A549 (cell line): ENCODE measurements around the gene GPR176. TPM values are rescaled to one million over a fixed set of nuclear protein-coding genes. Genes with fewer than 3 reads are reported as not detected.

Experiments used
- ATAC-seq, 2 experiments: fragments of 200-7000 bp in 1 of 2; fragments of >200 bp in 1 of 2; cut with Nextera tagmentation in 1 of 2; cut with Tn5 transposase in 1 of 2; 3 replicates each; pipeline versions ENCODE4 v1.8.0 to v1.9.1; 2018 to 2020; ENCODE audit warnings: mild to moderate bottlenecking in 1 of 2, moderate library complexity in 1 of 2
- CTCF ChIA-PET: fragments of 300-600 bp; sonication (Branson Sonifier 250); formaldehyde crosslinking; extraction: SDS; loops from one replicate; lab custom pipeline; 2021; ENCODE audit warnings: antibody characterized with exemption, inconsistent platforms; lab: Yijun Ruan, JAX
- POLR2A ChIA-PET: fragments of 350-600 bp; formaldehyde crosslinking; extraction: SDS; loops from one replicate; lab custom pipeline; 2021; ENCODE audit warnings: antibody characterized with exemption, inconsistent platforms; lab: Yijun Ruan, JAX
- DNase-seq, 2 experiments: peaks; one replicate each; pipeline versions ENCODE4 v3.0.0 to v3.0.0-alpha.2; 2011 to 2016; ENCODE audit warnings: low read depth in 1 of 2, low spot score in 1 of 2
- FAIRE-seq: peaks from 2 replicates; lab custom pipeline; 2011; peaks lifted over from hg19 to GRCh38; lab: Jason Lieb, UNC
- H3K27ac ChIP-seq, 2 experiments: fragments of >200 bp; sonication (Bioruptor Twin); formaldehyde crosslinking; 3 replicates each; pipeline ENCODE4 v1.5.1; 2016 to 2017
- H3K4me1 ChIP-seq: fragments of >200 bp; sonication (Bioruptor Twin); formaldehyde crosslinking; 3 replicates; pipeline ENCODE4 v1.6.1; 2016
- H3K4me2 ChIP-seq: fragments of >200 bp; sonication (Bioruptor Twin); formaldehyde crosslinking; 3 replicates; pipeline ENCODE4 v1.6.1; 2016
- H3K4me3 ChIP-seq: fragments of >200 bp; sonication (Bioruptor Twin); formaldehyde crosslinking; 3 replicates; pipeline ENCODE4 v1.5.1; 2016
- H3K9me3 ChIP-seq: fragments of >200 bp; sonication (Bioruptor Twin); formaldehyde crosslinking; 3 replicates; pipeline ENCODE4 v1.6.1; 2016
- EHF ChIP-seq: fragments of 250-450 bp; sonication (Bioruptor Pico); IDR thresholded peaks from 2 replicates; pipeline ENCODE4 v1.5.0; 2020; ENCODE audit warnings: mild to moderate bottlenecking
- EHMT2 ChIP-seq: fragments of 200-600 bp; sonication (generic); IDR thresholded peaks from 2 replicates; pipeline ENCODE4 v1.6.1; 2016; ENCODE audit warnings: antibody characterized with exemption, low read depth, mild to moderate bottlenecking, moderate library complexity
- FOSB ChIP-seq: fragments of 250-450 bp; sonication (Bioruptor Pico); IDR thresholded peaks from 2 replicates; pipeline ENCODE4 v1.5.0; 2020; ENCODE audit warnings: mild to moderate bottlenecking, moderate library complexity
- HEYL ChIP-seq: fragments of 250-450 bp; sonication (Bioruptor Pico); IDR thresholded peaks from 2 replicates; pipeline ENCODE4 v1.8.0; 2021; ENCODE audit warnings: mild to moderate bottlenecking, moderate library complexity
- HMGXB4 ChIP-seq: fragments of 250-450 bp; sonication (Bioruptor Pico); IDR thresholded peaks from 2 replicates; pipeline ENCODE4 v1.5.0; 2021; ENCODE audit warnings: mild to moderate bottlenecking, moderate library complexity, borderline replicate concordance
- HOXB13 ChIP-seq: fragments of 250-450 bp; sonication (Bioruptor Pico); IDR thresholded peaks from 2 replicates; pipeline ENCODE4 v1.5.0; 2020; ENCODE audit warnings: low read depth, mild to moderate bottlenecking, moderate library complexity
- HOXB5 ChIP-seq: fragments of 250-450 bp; sonication (Bioruptor Pico); IDR thresholded peaks from 2 replicates; pipeline ENCODE4 v1.5.0; 2020; ENCODE audit warnings: mild to moderate bottlenecking, moderate library complexity
- JUN ChIP-seq, 2 experiments: fragments of >200 bp; sonication (Bioruptor Twin); formaldehyde crosslinking; IDR thresholded peaks; 2 replicates in 1 of 2; 3 replicates in 1 of 2; pipeline ENCODE4 v1.6.1; 2016 to 2017
- KDM5A ChIP-seq: fragments of 200-600 bp; sonication (generic); IDR thresholded peaks from 2 replicates; pipeline ENCODE4 v1.6.1; 2016; ENCODE audit warnings: antibody characterized with exemption, mild to moderate bottlenecking
- MAX ChIP-seq: IDR thresholded peaks from 2 replicates; pipeline ENCODE4 v1.6.1; 2012
- NFE2L2 ChIP-seq: fragments of 150-350 bp; conservative IDR thresholded peaks from 2 replicates; pipeline ENCODE4 v1.6.1; 2014; ENCODE audit warnings: low read length
- PHF8 ChIP-seq: fragments of 200-600 bp; sonication (generic); IDR thresholded peaks from 2 replicates; pipeline ENCODE4 v1.6.1; 2016; ENCODE audit warnings: low read depth, mild to moderate bottlenecking, antibody characterized with exemption, moderate library complexity, borderline replicate concordance
- POLR2A ChIP-seq: IDR thresholded peaks from 2 replicates; pipeline ENCODE4 v1.6.1; 2012; ENCODE audit warnings: mild to moderate bottlenecking, low read length
- RAD21 ChIP-seq, 2 experiments: fragments of >200 bp in 1 of 2; sonication (Bioruptor Twin) in 1 of 2; formaldehyde crosslinking in 1 of 2; IDR thresholded peaks in 1 of 2; conservative IDR thresholded peaks in 1 of 2; 2 replicates in 1 of 2; 3 replicates in 1 of 2; pipeline ENCODE4 v1.6.1; 2012 to 2018; ENCODE audit warnings: inconsistent platforms in 1 of 2
- SMC3 ChIP-seq: fragments of >200 bp; sonication (Bioruptor Twin); formaldehyde crosslinking; IDR thresholded peaks from 3 replicates; pipeline ENCODE4 v1.6.1; 2018; ENCODE audit warnings: inconsistent platforms
- TFCP2L1 ChIP-seq: fragments of 250-450 bp; sonication (Bioruptor Pico); IDR thresholded peaks from 2 replicates; pipeline ENCODE4 v1.5.0; 2021; ENCODE audit warnings: mild to moderate bottlenecking
- USF2 ChIP-seq: fragments of 450-650 bp; IDR thresholded peaks from 2 replicates; pipeline ENCODE4 v1.6.1; 2014; ENCODE audit warnings: antibody characterized with exemption
- ZC3H11A ChIP-seq: fragments of 450-650 bp; IDR thresholded peaks from 2 replicates; pipeline ENCODE4 v1.6.1; 2014; ENCODE audit warnings: antibody characterized with exemption, mild to moderate bottlenecking
- ZSCAN20 ChIP-seq: fragments of 250-450 bp; sonication (Bioruptor Pico); IDR thresholded peaks from 2 replicates; pipeline ENCODE4 v1.8.0; 2022; ENCODE audit warnings: mild to moderate bottlenecking, moderate library complexity
- WGBS: methylation state at CpG from one replicate; pipeline ENCODE4 v1.1.6; 2017; ENCODE audit errors: missing lambda C conversion rate; 5-methylcytosine and 5-hydroxymethylcytosine counted together
- polyA plus RNA-seq, 4 experiments: library from polyadenylated mRNA; depleted of rRNA in 3 of 4; stranded (reverse); fragments of >200 nt; fragmentation: RNase III in 1 of 4; extraction: RNeasy Plus Mini Kit Qiagen cat#74134 plus additional on column Dnase treatment in 1 of 4; gene quantifications; 2 replicates in 3 of 4; 3 replicates in 1 of 4; pipeline ENCODE4 v1.2.3, GENCODE V29; 2011 to 2017
- TF ChIP-seq, protein P1 (sequence below): IDR thresholded peaks from 2 replicates; pipeline ENCODE4 v1.6.1; 2012; ENCODE audit warnings: low read depth, borderline replicate concordance
- TF ChIP-seq, protein P2 (sequence below): fragments of 250-450 bp; sonication (Bioruptor Pico); IDR thresholded peaks from 2 replicates; pipeline ENCODE4 v1.5.0; 2020; ENCODE audit warnings: low read depth, mild to moderate bottlenecking, moderate library complexity
- TF ChIP-seq, protein P3 (sequence below): fragments of >200 bp; sonication (Bioruptor Twin); formaldehyde crosslinking; IDR thresholded peaks from 3 replicates; pipeline ENCODE4 v1.5.1; 2016

GPR176 gene
- polyA plus RNA-seq, 2 of the 4 experiments (the other 2 are of a cell fraction): 1.5 to 8.1 TPM

- 25% methylated on average over 13 of the region's 13 CpGs for WGBS
- ATAC-seq: peak; percentile 14 to 23; a peak in 4 of 6 replicates
- no peak for DNase-seq
- peak overlapping the region; percentile 87 for H3K4me2 ChIP-seq
- POLR2A ChIA-PET: interaction anchor here (0.7 to 1.5 kb wide), 12 partner anchors 9 to 152 kb away, joined by 3 to 12 read pairs (median 5); partner anchors contain the start of genes FSIP1 and GPR176
- H3K27ac ChIP-seq: peak overlapping the region; percentile 86 to 95
- no peak for FAIRE-seq
- H3K4me1 ChIP-seq: peaks cover 30% of the 10 kb centered on the region
- TF ChIP-seq, protein P1, sequence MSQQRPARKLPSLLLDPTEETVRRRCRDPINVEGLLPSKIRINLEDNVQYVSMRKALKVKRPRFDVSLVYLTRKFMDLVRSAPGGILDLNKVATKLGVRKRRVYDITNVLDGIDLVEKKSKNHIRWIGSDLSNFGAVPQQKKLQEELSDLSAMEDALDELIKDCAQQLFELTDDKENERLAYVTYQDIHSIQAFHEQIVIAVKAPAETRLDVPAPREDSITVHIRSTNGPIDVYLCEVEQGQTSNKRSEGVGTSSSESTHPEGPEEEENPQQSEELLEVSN: no peak
- no peak for TF ChIP-seq ZSCAN20
- TF ChIP-seq, protein P2, sequence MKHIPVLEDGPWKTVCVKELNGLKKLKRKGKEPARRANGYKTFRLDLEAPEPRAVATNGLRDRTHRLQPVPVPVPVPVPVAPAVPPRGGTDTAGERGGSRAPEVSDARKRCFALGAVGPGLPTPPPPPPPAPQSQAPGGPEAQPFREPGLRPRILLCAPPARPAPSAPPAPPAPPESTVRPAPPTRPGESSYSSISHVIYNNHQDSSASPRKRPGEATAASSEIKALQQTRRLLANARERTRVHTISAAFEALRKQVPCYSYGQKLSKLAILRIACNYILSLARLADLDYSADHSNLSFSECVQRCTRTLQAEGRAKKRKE (CRISPR knock-in tag): no peak
- peak overlapping the region; percentile 73 for H3K4me3 ChIP-seq
- CTCF ChIA-PET: interaction anchor here (1.0 to 1.6 kb wide), 6 partner anchors 14 to 1227 kb away, joined by 3 to 4 read pairs (median 3); partner anchors contain the start of gene GPR176
- H3K9me3 ChIP-seq: no peaks in the 10 kb centered on the region
These were observed 14.5 kb upstream of the GPR176 start for GRCh38 chr15:39934397-39935071.

DNA sequence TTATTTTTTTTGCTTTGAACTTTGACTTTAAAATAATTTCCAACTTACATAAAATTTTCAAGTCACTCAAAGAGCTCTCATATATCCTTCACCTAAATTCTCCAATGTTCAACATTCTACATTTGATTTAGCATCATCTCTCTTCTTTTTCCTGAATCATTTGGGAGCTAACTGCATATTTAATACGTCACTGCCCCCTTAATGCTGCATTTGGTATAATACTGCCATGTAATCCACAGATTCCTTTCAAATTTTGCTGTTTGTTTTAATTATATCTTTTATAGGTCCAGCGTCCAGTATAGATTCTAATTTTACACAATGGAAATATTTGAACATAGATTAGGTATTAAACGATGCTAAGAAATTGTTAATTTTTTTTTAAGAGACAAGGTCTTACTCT lies 11.5 kb upstream of the GPR176 start:
- no peak for FAIRE-seq
- H3K4me2 ChIP-seq: no peak overlapping the region
- peaks cover 19% of the 10 kb centered on the region for H3K4me1 ChIP-seq
- no peaks in the 10 kb centered on the region for H3K9me3 ChIP-seq
- H3K4me3 ChIP-seq: no peak overlapping the region
- POLR2A ChIA-PET: no interaction called here
- DNase-seq: no peak
- WGBS: 51% methylated on average over 3 of the region's 3 CpGs
- CTCF ChIA-PET: interaction anchor here (1.0 to 1.9 kb wide), 3 partner anchors 40 to 146 kb away, joined by 3 to 10 read pairs (median 4); no protein-coding TSS in a partner anchor
- no peak for ATAC-seq
- TF ChIP-seq POLR2A (no peak), EHMT2 (no peak), HOXB5 (no peak), HMGXB4 (no peak), HOXB13 (CRISPR knock-in tag) (no peak), JUN (IDR thresholded peaks at IDR 0.05) (no peak), SMC3 (0 out of 3 replicates have a peak, but pooled peaks have one; percentile 22), KDM5A (no peak), TFCP2L1 (CRISPR knock-in tag) (no peak), EHF (CRISPR knock-in tag) (no peak), HEYL (CRISPR knock-in tag) (no peak), PHF8 (no peak), ZC3H11A (no peak), MAX (no peak), RAD21 (conservative IDR thresholded peaks at IDR 0.05 in 1 of 2, IDR thresholded peaks at IDR 0.05 in 1 of 2) (peak; percentile 38 to 53; a peak in 4 of 5 replicates), NFE2L2 (no peak), FOSB (CRISPR knock-in tag) (no peak), USF2 (no peak)
- TF ChIP-seq, protein P3, sequence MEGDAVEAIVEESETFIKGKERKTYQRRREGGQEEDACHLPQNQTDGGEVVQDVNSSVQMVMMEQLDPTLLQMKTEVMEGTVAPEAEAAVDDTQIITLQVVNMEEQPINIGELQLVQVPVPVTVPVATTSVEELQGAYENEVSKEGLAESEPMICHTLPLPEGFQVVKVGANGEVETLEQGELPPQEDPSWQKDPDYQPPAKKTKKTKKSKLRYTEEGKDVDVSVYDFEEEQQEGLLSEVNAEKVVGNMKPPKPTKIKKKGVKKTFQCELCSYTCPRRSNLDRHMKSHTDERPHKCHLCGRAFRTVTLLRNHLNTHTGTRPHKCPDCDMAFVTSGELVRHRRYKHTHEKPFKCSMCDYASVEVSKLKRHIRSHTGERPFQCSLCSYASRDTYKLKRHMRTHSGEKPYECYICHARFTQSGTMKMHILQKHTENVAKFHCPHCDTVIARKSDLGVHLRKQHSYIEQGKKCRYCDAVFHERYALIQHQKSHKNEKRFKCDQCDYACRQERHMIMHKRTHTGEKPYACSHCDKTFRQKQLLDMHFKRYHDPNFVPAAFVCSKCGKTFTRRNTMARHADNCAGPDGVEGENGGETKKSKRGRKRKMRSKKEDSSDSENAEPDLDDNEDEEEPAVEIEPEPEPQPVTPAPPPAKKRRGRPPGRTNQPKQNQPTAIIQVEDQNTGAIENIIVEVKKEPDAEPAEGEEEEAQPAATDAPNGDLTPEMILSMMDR: peak; percentile 40
- no peak overlapping the region for H3K27ac ChIP-seq
